ENCODE data around the gene GPR12.

GRCh38 chr13:26716984-26717383 lies 43.6 kb downstream of the GPR12 start:
- TF ChIP-seq CTCF (IDR thresholded peaks at IDR 0.05; ENCODE audit: low read depth, low read length, poor library complexity, severe bottlenecking) (no peak), EZH2phosphoT487 (IDR thresholded peaks at IDR 0.05; ENCODE audit: borderline replicate concordance, low read length) (no peak)

Measured in DOHH2 (cell line).